NCI-H2107 treated with DMSO at 0.1 percent for 48 hours (cell line): ENCODE measurements around the gene AKT1.
"Not testable (repeated sequence)": the region's sequence is repeated elsewhere in the genome, so short reads cannot be mapped to it uniquely, and the experiment has no call there.

Experiments
- DNase-seq: peaks from one replicate; lab custom pipeline; 2025; ENCODE audit not compliant: unreplicated experiment; lab: John Stamatoyannopoulos, UW

The AKT1 gene

DNA sequence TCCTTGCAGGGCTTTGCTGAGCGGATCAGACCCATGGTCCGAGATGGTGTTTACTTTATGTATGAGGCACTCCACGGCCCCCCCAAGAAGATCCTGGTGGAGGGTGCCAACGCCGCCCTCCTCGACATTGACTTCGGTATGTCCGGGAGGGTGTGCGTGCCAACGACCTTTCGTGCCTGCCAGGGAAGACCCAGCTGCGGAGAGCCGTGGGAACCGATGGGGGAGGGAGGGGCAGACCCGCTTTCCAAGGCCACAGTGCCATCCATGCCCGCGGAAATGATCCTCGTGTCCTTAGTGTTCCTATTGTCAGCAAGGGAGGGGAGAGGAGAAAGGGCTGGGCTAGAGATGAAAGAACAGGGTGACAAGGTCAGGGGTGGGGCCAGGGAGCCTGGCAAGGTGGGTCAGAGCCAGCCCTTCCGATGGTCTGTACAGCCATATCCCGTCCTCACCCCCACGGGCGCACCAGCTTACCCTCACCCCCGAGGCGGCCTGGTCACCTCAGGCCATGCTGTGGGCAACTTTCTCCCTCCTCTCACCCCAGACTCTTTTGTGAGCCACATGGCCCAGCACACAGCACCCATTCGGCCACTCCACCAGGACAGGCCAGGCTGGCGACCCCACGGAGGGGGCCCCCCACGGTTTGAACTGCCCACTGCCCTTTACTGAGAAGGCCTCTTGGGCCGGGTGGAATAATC is 54.3 kb downstream of the AKT1 start:
- no peak for DNase-seq

DNA sequence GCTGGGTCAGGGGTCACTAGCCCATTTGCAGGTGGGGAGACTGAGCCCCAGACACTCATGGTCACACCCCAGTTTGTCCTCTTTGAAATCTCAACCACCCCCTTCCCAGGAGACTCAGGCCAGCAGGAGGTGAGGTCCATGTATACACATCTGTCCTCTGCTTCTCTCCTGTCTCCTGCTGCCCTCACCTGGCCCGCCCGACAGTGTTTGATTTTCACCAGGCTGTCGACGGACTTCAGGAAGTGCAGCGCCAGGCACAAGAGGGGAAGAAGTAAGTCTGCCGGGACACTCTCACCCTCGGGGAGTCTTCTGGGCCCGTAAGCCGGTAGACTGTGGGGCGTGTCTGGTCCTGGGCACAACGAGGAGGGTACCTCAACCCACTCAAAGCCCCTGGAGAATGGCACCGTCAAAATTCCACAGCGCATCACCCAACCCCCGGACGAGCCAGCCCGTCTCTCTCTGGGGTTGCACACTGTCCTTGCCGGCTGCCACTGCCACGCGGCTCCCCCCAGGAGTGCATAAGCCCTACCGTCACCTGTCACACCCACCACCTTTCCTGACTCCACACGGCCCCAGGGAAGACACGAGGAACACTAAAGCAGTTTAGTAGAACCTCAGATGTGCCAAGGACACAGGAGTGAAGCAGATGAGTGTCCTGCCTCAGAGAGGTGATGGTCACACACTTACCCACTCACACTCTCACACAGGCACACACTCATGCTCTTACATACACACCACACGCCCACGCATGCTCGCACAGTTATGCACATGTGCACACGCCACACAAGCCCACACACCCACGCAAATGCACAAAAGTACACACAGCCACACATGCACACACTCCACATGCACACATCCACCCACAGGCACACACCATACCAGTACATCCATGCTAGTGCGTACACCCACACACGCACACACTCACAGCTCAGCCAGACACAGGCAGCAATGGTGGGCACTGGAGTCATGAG is 55.7 kb downstream of the AKT1 start:
- DNase-seq = no peak

DNA sequence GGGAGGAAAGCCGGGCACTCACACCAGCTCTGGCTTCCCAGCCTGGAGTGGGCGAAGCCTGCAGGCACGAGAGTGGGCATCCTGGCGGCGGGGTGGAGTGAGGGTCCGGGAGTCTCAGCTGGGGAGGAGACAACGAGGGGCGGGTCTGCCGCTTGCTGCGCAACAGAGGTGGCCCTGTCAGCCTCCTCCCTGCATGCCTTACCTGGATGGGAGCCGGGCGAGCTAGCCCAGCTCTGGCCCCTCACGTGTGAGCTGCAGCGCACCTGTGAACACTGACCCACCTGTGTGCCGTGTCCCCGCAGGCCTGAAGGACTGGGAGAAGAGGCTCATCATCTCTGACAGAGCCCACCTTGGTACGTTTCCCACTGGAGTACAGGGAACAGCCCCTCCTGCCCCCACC is 56.5 kb downstream of the AKT1 start:
- DNase-seq = no peak

DNA sequence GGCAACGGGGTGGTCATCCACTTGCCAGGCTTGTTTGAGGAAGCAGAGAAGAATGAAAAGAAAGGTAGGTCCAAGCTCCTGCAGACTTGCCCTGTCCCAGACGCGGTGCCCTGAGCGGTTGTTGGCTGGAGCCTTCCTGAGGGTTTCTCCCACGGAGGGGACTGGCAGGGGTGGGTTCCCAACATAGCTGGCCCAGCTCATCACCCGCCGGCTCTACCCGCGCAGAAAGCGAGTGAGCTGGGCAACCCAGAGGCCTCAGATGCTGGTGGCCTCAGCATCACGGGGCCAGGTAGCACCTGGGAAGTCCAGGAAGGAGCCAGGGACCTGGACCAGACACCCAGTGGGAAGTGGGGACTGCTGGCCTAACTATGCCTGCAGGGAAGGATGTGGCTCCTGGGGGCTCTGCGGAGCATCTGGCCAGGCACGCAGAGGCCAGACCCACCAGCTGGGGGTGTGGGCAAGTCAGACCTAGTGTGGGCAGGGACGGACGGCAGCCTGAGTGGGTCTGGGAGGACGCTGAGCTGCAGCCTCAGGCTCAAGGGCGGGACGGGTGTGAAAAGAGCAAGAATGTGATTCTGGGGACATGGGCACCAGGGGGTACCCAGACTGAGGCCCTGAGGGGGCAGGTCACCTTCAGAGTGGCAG is 57.1 kb downstream of the AKT1 start:
- DNase-seq = no peak

DNA sequence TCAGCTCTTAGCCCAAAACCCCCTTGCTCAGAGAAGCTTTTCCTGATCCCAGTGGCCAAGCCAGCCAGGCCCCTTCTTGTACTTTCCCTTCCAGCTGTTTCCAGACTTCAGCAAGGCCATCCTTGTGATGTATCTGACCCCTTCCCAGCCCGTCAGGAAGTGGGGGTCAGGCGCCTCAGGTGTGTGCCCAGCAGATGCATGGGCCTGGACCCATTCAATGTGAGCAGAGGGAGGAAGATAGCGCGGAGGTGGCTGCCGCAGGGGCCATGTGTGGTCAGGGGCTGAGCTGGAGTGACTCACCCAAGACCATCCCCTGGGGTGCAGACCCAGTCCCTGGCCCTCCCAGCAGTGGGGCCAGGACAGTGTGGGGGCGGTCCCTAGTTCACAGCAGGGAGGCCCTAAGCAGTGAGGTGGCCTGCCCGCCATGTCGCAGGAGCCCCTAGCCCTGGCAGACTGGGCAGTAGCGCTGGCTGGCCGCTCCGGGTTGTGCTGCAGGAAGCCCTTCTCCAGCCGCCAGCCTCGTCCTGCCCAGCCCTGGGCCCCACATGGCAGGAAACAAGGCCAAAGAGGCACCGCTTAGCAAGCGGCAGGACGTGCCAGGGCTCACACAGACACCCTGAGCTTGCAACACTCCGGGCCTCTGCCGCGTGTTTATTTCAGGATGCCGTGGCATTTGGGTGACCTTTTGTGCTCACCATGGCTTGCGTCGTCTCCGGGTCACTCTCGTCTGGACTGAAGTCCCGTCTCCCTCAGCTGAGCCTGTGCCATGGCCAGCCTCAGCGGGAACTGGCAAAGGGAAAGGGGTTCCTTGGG is 59.5 kb downstream of the AKT1 start:
- DNase-seq = no peak

DNA sequence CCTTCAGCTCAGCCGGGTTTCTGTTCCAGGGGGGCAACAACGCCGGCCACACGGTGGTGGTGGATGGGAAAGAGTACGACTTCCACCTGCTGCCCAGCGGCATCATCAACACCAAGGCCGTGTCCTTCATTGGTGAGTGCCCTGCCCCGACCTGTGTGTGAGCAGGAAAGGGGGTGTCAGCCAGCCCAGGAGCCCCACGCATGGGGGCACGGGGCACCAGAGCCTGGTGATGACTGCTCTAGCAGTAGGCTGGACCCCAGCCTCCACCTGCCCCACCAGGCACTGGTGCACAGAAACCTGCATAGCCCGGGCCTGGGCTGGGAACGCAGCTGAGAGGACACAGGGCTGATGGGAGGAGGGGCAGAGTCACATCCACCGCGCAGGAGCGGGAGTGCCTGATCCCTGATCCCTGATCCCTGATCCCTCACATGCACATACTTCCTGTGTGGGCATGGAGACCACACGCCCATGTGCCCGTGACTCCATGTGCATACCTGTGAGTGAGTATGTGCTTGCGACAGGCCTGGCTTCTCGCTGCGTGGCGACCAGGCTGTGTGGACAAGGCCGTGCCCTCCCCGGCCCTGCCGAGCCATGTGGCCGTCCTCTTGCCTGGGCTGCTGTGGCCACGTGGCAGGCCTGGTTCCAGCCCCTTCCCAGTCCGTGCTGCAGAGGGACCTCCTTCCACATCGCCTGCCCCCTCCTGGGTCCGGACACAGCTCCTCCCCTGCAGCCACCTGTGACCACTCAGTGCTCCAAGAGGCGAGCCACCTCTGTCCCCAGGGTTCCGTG is 60.4 kb downstream of the AKT1 start:
- no peak for DNase-seq

DNA sequence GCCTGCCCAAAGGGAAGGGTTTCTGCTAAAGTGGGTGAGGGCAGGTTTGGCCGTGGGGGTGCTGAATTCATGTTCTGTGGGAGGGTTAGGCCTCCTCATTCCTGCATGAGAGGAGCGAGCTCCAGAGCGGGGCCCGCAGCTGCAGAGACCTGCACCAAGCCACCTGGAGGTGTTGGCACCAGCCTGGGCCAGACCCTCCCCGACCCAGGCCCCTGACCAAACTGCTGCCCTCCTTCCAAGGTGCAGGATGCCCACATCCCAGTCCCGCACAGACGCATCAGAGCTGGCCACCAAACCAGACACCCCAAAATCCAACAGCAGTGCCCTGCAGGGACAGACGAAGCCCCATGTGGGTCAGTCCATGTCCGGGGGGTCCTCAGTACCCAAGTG is 61.0 kb downstream of the AKT1 start:
- no peak for DNase-seq

DNA sequence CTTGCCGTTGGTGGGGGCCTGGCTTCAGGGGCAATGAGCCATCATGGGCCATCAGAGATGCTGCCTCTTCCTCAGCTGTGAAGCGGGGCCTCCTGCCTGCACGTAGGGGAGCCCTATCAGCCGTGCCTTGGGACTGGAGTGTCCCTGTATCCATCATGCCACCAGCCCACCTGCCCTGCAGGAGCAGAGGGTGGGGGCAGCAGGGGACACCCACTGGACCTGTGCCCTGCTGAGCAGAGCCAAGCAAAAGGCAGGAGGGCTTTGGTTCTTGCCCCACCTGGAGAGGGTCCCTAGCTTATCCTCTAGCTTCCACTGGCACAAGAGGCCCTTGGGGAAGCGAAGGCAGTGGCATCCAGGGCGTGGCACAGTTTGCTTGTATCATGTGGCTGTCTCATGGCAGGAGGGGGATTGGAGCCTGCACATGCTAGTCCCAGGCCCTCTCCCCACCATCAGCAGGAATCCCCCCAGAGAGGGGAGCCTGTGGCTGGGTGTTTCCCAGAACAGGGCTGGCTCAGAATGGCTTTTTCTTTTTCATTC is 61.4 kb downstream of the AKT1 start:
- DNase-seq = no peak

DNA sequence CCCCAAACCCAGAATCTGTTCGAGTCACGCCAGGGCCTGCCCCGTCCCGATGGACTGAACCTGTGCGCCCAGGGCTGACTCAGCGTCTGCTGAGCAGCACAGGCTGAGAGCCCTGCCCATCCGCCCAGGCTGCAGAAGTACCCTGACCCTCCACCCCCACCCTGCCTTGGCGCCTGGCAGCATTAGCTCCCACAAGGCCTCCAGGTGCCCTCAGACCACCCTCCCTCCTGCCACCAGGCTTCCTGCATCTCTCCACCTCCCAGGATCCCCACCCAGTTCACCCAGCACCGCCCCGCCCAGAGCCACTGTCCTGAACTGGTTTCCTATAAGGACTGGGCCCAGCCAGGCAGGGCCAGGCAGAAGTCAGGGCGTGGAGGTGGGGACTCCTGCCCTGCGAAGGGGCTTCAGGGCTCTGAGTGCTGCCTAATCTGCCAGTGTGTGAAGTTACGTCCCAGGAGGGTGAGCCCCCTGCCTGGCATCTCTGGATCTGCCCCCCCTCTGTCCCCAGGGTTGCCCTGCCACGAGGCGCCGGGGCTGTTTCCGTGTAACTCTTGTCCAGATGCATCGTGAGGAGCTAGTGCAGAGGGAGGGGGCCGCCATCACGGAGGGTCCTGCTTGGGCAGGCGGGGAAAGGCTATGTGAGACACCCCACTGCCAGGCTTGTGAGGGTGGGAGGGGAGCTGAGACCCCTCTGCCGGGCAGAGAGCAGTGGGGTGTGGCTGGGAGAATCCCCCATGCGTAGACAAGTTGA is 62.4 kb downstream of the AKT1 start:
- DNase-seq = no peak

DNA sequence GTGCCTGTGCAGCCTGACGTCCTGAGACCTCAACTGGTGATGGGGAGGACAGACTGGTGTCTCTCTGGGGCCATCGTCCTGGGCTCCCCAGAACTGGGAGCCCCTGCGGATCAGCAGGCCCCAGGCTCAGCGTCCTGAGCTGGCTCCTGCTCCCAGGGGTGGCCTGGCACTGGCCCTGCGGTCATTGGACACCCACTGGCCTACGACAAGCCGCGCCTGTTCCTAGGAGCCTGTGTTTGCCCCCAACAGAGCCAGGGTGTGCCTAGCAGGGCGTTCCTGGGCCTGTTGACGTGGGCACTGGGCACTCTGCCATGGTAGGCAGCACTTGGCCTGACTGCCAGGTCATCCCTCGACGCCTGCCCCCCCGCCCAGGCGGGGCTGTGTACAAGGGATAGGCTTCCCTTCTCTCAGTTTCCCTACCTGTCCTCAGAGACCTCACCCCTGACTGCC is 63.2 kb downstream of the AKT1 start:
- DNase-seq = no peak

DNA sequence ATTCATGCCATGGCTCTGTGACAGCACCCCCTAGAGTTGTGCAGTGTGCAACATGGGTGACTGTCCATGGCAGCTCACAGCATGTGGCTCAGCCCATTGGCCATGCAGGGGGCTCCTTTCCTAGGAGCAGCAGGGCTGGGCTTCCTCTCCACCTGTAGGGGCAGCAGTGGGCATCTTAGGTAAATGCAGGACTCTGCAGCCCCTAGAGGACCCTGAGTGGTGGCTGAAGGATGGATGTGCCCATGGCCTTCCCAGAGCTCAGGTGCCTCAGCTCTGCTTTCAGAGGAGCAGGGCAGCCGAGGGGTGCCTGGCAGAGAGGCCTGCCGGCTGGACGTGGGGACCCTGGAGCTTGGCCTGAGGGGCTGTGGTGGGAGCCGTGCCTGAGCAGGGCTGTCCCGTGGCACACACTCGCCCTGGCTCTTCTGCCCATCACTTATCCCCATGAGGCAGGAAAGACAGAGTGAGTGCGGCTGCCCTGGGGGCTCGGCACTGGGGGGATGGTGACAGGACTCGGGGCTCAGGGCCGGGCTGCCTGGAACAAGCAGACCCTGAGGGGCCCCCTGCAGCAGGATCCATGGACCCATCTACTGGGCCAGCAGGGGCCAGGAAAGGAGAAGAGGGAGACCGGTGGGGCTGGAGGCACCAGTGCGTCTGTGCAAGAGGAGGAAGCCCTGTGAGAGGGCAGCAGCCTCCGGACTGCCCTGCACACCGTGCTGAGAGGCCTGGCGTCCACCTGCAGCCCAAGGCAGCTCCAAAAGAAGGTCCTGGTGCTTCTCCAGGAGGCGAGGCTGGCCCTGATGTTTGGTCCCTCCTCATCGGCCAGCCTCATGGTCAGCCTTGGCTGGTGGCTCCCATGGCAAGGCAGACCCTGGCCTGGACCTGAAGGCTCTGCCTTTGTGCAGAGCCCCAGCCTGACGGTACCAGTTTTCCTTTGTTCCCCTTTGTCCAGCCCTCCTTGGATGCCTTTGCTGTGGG is 63.9 kb downstream of the AKT1 start:
- no peak for DNase-seq

DNA sequence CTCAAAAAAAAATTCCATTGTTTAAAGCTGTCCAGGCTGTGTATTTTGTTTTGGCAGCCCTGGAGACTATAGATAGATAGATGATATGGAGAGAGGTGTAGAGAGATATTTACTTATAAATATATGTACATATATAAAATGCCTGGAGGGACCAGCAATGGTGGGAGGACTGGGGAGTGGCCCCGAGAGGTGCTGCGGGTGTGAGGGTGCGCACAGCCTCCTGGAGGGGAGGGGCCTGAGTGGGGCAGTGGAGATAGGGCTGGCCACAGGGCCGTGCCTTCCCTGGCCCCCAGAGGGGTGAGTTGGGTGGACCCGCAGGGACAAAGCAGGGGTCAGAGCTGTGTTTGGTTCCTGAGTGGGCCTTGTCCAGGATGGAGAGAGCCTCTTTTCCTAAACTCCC is 65.1 kb downstream of the AKT1 start:
- no peak for DNase-seq

DNA sequence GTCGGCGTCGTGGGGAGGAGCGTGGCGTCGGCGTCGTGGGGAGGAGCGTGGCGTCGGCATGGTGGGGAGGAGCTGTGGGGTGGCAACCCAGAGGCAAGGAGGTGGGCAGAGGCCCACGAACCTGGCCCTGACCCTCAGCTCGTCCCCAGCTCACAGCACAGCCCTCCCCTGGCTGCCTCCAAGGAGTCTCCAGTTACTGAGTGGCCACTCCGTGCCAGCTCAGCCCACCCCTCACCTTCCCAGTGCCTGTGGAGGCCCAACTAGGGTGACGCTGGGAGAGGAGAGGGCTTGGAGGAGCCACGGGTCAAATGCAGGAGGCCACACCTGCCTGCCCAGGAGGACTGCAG is 65.7 kb downstream of the AKT1 start:
- no peak for DNase-seq

DNA sequence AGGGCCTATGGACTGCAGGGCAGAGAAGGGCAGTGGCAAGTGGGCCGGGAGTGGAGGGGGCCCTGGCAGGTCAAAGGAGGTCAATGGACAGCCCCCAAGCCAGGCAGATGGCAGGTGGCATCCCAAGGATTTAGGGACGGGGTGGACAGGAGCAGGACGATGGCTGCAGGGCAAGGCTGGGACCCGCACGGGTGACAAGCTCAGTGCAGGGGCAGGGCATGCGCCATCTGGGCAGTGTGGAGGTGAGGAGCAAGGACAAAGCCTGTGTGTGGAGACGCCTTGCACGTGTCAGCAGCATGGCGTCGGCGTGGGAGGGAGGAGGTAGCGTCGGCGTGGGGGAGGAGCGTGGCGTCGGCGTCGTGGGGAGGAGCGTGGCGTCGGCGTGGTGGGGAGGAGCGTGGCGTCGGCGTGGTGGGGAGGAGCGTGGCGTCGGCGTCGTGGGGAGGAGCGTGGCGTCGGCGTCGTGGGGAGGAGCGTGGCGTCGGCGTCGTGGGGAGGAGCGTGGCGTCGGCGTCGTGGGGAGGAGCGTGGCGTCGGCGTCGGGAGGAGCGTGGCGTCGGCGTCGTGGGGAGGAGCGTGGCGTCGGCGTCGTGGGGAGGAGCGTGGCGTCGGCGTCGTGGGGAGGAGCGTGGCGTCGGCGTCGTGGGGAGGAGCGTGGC is 66.2 kb downstream of the AKT1 start:
- not testable (repeated sequence) for DNase-seq

DNA sequence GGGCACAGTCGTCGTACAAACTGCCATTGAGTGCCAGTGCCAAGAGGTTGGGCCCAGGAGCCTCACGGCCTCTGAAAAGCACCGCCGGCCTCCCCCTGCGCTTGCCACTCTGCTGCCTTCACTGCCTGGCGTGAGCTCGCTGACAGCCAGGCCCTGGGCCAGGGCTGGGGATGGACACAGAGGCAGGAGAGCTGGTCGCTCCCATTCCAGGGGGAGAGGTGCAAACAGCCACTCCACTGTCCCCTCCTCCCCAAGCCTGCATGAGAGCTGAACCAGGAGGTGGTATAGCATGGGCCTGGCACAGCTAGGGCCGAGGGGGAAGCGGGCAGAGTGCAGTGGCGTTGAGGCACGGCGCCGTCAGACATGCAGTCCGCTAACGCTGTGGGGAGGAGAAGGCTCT is 66.9 kb downstream of the AKT1 start:
- DNase-seq = no peak

DNA sequence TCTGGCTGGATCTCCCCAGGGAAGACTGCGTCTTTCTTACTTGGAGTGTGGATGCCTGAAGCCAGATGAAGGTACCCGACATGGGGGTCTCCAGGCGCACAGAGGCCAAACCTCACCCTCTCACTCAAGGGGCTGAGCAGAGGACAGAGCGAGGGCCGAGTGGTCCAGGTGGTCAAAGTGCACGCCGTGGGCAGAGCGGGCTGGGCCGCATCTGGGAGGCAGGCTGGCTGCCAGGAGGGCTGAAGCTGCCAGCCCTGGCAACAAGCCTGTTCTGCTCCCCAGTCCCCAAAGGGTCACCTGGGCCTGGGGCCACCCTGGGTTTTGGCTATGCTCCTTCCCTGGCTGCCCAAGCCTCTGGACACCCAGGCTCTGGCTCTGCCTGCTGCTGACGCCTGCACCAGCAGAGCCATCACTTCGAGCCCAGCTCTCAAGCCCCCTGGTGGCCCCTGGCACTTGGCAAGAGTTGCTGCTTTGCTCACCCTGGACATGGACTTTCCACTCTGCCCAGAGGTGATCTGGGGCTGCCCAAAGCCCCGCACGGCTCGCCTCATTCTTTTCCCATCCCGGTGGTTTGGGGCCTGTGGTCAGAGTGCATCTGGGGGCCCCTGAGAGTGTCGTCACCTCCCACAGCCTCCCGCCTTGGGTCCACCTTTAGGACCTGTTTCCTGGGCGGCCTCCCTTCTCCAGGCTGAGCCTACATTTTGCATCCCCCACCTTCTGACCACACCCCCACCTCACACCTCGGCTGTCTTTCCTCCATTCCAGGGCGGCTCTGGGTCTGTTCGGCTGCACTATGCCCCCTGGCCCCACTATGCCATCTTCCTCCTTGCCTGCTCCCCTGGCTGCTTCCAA is 68.7 kb downstream of the AKT1 start:
- DNase-seq = no peak
